Gastroesophageal sphincter (tissue), 3 donors: ENCODE measurements around the gene ISYNA1.
A peak's percentile ranks its signal among the peaks of the same experiment; 100 is the strongest.

Source experiments
- EP300 ChIP-seq: sonication (generic); formaldehyde crosslinking; IDR thresholded peaks from one replicate; pipeline ENCODE4 v1.6.1; 2017; ENCODE audit warnings: antibody characterized with exemption, mild to moderate bottlenecking
- POLR2A ChIP-seq, 2 donors: fragments of 450-650 bp; IDR thresholded peaks; one replicate each; pipeline ENCODE4 v1.6.1; 2017; ENCODE audit warnings: antibody characterized with exemption in 2 of 2, mild to moderate bottlenecking in 2 of 2, moderate library complexity in 1 of 2
- TF ChIP-seq, protein P1 (sequence below), 4 experiments: fragments of 200-600 bp in 2 of 4; fragments of 450-650 bp in 2 of 4; sonication (generic) in 1 of 4; IDR thresholded peaks; one replicate each; pipeline ENCODE4 v1.5.1; 2017 to 2019; ENCODE audit warnings: antibody characterized with exemption in 4 of 4, mild to moderate bottlenecking in 2 of 4, moderate library complexity in 2 of 4

DNA sequence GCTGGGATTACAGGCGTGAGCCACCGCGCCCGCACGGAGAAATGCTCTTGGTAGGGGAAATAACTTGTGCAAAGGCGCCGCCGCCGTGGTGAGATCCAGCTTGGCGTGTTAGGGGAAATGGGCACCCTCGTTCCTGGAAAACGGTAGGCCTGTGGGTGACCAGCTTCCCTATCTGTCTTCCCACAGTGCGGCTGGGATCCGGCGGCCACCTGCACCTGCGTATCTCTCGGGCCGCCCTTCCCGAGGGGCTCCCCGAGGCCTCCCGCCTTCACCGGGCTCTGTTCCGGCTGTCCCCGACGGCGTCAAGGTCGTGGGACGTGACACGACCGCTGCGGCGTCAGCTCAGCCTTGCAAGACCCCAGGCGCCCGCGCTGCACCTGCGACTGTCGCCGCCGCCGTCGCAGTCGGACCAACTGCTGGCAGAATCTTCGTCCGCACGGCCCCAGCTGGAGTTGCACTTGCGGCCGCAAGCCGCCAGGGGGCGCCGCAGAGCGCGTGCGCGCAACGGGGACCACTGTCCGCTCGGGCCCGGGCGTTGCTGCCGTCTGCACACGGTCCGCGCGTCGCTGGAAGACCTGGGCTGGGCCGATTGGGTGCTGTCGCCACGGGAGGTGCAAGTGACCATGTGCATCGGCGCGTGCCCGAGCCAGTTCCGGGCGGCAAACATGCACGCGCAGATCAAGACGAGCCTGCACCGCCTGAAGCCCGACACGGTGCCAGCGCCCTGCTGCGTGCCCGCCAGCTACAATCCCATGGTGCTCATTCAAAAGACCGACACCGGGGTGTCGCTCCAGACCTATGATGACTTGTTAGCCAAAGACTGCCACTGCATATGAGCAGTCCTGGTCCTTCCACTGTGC is 49.6 kb downstream of the ISYNA1 start:
- TF ChIP-seq, protein P1, sequence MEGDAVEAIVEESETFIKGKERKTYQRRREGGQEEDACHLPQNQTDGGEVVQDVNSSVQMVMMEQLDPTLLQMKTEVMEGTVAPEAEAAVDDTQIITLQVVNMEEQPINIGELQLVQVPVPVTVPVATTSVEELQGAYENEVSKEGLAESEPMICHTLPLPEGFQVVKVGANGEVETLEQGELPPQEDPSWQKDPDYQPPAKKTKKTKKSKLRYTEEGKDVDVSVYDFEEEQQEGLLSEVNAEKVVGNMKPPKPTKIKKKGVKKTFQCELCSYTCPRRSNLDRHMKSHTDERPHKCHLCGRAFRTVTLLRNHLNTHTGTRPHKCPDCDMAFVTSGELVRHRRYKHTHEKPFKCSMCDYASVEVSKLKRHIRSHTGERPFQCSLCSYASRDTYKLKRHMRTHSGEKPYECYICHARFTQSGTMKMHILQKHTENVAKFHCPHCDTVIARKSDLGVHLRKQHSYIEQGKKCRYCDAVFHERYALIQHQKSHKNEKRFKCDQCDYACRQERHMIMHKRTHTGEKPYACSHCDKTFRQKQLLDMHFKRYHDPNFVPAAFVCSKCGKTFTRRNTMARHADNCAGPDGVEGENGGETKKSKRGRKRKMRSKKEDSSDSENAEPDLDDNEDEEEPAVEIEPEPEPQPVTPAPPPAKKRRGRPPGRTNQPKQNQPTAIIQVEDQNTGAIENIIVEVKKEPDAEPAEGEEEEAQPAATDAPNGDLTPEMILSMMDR (IDR thresholded peaks at IDR 0.05) = peak in 3 of 4 experiments; percentile 98 to 100 (median 99)
- TF ChIP-seq EP300 (no peak), POLR2A (IDR thresholded peaks at IDR 0.05) (peak in 1 of 2 donors; percentile 11)
